DMS79 treated with DMSO at 0.1 percent for 48 hours (cell line): Measurements from ENCODE around the gene VWF.
A peak's percentile ranks its signal among the peaks of the same experiment; 100 is the strongest.
"Not testable (repeated sequence)": the region's sequence is repeated elsewhere in the genome, so short reads cannot be mapped to it uniquely, and the experiment has no call there.

ENCODE experiments used
- DNase-seq: peaks from one replicate; lab custom pipeline; 2025; lab: John Stamatoyannopoulos, UW

VWF gene

GRCh38 chr12:6145564-6145963 is 21.1 kb upstream of the VWF start:
- DNase-seq, result no peak

GRCh38 chr12:6143303-6143675 is 18.8 kb upstream of the VWF start:
- no peak for DNase-seq

DNA sequence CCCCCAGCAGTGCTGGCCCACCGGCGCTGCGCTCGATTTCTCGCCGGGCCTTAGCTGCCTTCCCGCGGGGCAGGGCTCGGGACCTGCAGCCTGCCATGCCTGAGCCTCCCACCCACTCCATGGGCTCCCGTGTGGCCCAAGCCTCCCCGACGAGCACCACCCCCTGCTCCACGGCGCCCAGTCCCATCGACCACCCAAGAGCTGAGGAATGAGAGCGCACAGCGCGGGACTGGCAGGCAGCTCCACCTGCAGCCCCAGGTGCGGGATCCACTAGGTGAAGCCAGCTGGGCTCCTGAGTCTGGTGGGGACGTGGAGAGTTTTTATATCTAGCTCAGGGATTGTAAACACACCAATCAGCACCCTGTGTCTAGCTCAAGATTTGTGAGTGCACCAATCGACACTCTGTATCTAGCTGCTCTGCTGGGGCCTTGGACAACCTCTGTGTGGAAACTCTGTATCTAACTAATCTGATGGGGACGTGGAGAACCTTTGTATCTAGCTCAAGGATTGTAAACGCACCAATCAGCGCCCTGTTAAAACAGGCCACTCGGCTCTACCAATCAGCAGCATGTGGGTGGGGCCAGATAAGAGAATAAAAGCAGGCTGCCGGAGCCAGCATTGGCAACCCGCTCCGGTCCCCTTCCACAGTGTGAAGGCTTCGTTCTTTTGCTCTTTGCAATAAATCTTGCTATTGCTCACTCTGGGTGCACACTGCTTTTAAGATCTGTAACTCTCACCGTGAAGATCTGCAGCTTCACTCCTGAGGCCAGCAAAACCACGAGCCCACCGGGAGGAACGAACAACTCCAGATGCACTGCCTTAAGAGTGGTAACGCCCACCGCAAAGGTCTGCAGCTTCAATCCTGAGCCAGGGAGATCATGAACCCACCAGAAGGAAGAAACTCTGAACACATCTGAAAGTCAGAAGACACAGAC is 18.2 kb upstream of the VWF start:
- DNase-seq, result not testable (repeated sequence)

GRCh38 chr12:6141731-6142367 is 17.4 kb upstream of the VWF start:
- not testable (repeated sequence) for DNase-seq

DNA sequence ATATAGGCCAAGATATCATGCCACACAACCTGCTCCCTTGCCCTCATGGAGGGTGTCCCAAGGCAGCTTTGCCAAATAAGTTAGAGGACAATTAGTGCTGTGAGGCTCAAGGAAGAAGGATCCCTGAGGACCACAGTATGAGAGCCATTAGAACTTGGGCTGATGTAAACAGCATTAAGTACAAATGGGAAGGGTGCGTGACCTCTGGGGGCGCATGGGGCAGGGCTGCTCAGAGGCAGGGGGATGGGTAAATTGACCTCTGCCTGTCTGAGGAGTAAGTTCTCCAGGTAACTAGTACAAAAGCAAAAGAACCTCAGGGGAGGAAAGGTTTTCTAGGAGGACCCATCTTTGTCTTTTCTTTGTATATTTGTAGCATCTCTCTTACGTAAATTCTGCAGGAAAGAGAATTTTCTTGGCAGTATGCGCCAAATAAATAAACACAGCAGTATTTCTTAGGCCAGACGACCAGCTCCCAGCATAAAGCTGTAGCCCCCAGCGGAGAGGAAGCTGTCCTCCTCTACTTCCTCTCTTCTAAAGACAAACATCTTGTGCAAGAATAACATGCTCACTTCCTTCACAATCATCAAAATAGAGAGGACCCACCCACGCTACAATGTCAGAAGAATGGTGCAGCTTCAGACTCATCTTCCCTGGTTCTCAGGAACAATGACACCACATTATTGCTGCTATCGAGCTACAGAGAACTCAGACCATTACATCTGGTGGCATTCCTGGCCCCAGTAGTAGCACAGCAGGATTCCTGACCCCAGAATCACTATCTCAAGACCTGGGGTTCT is 16.4 kb upstream of the VWF start:
- DNase-seq, result no peak

DNA sequence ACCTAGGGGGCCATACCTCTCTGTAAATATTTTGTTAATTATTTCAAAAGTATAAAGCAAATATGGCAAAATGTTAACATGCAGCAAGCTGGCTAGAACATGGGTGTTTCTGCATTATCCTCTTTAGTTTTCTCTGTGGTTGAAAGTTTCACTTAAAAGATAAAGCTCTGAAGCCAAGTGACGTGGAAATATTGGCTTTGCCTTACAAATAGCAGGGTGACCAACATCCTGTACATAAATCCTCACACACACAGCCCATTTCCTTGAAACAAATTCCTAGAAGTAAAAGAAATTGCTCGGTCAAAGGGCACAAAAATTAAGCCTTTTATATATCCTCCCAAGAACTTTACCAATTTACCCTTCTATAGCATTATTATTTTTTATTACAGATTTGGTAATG is 10.6 kb upstream of the VWF start:
- DNase-seq, result no peak

GRCh38 chr12:6133642-6134041 is 9.2 kb upstream of the VWF start:
- no peak for DNase-seq

- no peak for DNase-seq
Measured at GRCh38 chr12:6132496-6132895, 8.0 kb upstream of the VWF start.

- no peak for DNase-seq
Measured at GRCh38 chr12:6125310-6125608, 789 bp upstream of the VWF start.

- DNase-seq, result no peak
Measured at GRCh38 chr12:6123258-6123657, 1.2 kb downstream of the VWF start.

GRCh38 chr12:6122201-6122600 is 2.3 kb downstream of the VWF start:
- DNase-seq, result no peak

- no peak for DNase-seq
Measured at GRCh38 chr12:6120796-6121473, 3.5 kb downstream of the VWF start.

DNA sequence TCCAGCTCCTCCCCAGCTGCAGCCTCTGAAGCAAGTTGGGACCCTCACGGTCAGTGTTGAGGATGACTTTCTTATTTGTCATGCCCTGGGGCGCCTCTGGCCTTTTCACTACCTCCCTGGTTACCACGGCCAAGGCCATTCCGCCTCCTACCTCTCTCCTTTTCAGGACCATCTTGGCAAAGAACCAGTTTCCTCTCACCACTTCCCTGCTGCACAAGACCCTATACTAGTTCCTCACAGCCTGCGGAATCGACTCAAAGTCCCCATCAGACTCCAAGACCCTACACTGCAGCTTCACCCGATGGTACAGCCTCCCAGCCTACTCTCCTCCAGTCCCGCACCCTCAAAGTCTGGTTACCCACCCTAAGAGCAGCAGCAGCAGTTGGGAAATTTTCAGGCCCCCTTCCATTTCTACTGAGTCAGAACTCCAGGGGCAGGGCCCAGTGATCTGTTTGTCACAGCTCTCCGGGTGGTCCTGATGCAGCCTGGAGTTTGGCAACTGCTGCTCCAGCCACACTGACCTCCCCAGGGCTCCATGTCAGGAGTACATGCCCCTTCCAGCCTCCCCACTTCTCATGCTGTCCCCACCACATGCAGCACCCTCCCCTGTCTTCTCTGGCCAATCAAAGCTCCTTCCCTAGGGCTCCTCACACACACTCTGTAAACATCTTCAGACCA is 5.4 kb downstream of the VWF start:
- no peak for DNase-seq

DNA sequence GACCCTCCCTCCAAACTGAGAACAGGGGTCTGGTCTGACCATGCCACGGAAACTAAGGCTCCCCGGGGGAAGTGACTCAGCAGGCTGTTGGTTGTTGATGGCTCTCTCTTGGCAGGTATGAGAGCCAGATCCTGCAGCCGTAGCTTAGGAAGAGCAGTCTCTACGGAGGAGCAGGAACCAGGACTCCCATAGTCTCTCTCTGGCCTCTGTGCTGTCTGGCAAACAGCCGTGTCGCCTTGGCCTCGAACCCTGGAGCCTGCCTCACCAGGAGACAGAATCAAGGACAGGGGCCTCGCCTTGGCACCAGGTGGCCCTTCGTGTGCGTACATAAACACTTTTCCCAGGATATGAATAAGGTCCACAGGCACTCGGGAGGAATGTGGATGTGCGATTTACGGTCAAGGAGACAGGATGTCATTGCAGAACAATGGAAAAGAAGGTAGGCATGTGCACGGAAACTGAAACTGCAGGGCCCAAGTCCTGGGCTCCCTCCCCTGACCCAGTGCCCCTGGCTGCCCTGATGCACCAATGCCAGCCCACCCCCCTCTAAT is 7.9 kb downstream of the VWF start:
- DNase-seq, result no peak

DNA sequence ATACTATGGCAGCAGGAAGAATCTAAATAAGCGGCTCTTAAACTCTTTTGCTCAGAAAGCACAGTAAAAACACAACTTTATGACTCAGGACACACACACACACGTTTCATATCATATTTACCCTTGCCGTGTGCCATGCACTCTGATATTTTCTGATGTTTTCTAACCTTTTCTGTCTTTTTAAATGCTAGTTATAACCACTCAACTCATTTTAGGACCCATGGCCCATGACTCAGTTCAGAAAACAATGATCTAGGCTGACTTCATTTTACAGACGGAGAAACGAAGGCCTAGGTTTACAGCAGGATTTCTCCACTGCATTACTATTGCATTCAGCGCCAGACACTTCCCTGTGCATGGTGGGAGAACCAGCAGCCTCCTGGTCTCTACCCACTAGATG is 9.1 kb downstream of the VWF start:
- DNase-seq, result no peak

DNA sequence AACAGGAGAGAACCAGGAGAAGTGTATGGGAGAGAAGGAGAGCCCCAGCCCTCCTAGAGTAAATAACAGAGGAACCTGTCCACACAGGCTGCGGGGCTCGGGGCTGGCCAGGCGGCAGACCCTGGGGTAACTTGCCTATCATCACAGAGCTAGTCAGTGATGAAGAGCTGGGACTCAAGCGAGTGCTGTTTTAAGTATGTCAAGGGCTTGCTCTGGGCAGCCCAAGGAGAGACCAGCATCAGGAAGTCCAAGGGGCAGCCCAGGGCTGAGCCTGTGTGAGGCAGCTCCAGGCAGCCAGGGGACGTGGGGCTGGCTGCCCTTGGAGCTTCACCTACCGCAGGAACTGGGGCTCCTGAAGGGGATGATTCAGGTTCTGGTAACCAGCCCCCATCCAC is 10.0 kb downstream of the VWF start:
- no peak for DNase-seq

DNA sequence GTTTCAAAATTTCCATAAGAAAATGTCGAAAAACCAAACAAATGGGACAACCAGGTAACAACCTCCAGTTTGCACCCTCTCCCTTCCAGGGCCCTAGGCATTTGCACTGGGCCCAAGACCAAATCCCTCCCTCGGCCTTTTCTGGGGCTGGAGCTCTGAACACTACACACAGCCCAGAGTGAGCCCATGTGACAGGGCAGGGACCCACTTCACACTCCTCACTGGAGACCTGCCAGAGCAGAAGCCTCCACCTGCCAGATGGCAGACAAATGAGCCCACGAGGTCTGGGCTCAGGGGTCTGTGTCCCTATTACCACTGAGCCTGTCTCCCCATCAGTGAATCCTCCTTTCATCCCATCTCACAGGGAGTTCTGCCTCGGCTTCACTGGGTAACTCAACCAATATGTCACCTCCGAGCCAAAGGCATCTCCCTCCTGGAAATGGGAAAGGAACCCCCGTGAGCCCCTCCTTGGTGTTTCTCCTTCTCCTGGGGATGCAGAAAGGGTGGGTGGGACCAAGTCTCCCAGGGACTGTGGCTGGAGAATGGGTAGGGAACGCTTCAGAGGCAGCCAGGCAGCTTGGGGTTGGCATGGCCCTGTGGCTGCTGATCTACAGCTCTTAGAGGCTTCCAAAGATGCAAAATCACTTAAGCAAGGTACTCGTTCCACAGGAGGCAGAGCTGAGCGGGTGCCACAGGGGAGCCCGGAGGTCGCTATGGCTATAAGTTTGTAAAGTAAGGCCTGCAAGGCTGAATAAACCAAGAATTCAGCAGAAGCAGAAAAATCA is 10.6 kb downstream of the VWF start:
- DNase-seq, result peak; percentile 66

GRCh38 chr12:6112004-6112403 is 12.5 kb downstream of the VWF start:
- DNase-seq, result no peak

DNA sequence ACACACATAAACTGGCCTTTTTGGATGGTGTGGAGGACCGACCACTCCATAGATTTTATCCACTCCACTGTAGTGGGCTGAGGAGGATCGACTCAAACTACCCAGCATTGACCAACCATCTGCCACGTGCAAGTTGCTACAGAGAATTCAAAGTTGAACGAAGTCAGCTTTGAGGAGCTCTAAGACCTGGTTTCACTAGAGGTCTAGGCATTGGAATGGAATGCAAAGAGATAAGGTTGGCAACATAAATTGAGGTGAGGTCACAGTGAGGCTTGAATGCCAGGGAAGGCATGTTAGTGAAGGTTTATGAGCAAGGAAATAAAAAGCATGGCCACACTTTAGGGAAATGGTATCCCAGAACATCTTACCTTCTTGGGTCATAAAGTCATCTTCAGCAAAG is 14.5 kb downstream of the VWF start:
- no peak for DNase-seq

DNA sequence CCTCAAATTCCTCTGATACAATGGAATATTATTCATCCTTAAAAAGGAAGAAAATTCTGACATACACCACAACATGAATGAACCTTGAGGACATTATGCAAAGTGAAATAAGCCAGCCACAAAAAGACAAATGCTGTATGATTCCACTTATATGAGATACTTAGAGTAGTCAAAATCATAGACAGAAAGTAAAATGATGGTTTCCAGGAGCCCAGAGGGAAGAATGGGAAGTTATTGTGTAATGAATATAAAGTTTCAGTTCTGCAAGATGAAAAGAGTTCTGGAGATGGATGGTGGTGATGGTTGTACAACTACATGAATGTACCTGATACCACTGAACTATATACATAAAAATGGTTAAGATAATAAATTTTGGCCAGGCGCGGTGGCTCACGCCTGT is 18.3 kb downstream of the VWF start:
- no peak for DNase-seq

DNA sequence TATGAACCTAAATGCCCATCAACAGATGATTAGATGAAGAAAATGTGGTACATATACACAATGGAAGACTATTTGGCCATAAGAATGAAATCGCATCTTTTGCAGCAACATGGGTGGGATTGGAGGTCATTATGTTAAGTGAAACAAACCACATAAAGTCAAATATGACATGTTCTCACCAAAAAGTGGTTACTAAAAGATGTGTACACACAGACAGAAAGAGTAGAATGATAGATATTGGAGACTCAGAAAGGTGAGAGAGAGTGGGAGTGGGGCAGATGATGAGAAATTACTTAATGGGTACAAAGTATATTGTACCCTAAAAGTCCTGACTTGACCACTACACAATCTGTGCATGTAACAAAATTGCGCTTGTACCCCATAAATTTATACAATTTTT is 19.6 kb downstream of the VWF start:
- no peak for DNase-seq
